ENCODE measurements around the gene TUBE1.
"Not testable (repeated sequence)": the region's sequence is repeated elsewhere in the genome, so short reads cannot be mapped to it uniquely, and the experiment has no call there.

The TUBE1 gene, protein sequence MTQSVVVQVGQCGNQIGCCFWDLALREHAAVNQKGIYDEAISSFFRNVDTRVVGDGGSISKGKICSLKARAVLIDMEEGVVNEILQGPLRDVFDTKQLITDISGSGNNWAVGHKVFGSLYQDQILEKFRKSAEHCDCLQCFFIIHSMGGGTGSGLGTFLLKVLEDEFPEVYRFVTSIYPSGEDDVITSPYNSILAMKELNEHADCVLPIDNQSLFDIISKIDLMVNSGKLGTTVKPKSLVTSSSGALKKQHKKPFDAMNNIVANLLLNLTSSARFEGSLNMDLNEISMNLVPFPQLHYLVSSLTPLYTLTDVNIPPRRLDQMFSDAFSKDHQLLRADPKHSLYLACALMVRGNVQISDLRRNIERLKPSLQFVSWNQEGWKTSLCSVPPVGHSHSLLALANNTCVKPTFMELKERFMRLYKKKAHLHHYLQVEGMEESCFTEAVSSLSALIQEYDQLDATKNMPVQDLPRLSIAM

DNA sequence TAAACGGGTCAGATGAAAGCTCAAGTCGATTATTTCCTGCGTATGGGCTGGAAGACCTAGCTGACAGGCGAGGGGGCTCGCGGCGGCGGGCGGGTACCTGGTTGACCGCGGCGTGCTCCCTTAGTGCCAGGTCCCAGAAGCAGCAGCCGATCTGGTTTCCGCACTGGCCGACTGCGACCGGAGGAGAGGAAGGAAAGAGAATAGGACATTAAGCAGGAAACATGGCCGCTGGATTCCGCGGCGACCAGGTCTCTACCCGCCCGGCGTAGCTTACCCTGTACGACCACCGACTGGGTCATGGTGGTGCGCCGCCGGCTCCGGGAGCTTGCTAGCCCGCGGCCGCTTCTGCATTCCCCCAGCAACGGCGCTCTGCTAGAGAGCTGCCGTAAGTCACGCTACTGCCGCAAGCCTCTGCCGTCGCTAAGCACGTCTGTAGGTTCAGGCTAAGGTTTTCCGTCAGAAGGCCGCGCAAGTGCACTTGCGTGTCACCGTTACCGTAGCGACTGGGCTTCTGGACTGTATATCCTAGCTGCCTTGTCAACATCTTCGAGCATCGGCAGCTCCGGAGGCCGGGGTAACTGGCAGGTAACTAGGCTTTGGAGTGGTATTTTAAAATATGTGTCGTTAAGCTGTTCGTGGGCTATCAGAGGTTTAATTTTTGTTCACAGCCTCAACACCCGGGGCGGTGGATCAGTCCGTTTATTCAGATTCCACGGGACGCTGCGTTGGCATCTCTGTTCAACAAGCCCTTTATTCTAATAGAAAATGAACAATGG is at the start of gene TUBE1, which contains the start of gene FAM229B:
TSS of gene TUBE1 (minus strand) at position 347 of the 776 bp plus-strand sequence. CDS start at position 299, 48 bp downstream.
TSS of gene FAM229B (plus strand) at position 456 of the 776 bp plus-strand sequence. CDS start 11,693 bp downstream, outside the sequence.
- DNase-seq: peak; percentile 95

DNA sequence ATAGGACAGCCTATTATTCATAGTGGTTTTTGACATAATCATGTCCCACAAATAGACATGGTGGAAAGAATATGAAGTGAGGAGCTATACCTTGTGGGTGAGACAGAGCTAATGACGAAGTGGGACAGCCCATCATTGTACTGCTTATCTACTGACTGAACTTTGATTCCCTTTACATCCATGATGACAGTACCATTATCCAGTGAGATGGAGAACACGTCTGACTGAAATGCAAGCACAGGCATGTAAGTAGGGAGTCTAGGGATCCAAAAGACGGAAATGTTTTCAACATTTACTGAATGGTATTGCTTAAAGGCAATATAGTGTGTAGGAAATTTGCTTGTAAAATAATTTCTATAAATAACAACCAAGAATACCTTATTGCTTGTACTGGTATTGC is 43.6 kb upstream of the TUBE1 start:
- DNase-seq: no peak

DNA sequence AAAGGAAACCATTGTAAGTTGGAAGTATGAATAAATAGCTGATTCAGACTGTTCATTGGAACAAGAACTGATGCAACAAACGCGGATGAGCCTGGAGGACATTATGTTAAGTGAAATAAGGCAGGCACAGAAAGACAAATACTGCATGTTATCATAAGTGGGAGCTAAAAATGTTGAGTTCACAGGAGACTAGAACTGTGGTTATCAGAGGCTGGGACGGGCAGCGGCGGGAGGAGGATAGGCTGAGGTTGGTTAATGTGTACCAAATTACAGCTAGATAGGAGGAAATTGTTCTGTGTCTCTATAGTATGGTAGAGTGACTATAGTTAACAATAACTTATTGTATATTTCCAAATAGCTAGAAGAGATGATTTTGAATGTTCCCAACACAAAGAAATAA is 40.9 kb upstream of the TUBE1 start:
- no peak for DNase-seq

DNA sequence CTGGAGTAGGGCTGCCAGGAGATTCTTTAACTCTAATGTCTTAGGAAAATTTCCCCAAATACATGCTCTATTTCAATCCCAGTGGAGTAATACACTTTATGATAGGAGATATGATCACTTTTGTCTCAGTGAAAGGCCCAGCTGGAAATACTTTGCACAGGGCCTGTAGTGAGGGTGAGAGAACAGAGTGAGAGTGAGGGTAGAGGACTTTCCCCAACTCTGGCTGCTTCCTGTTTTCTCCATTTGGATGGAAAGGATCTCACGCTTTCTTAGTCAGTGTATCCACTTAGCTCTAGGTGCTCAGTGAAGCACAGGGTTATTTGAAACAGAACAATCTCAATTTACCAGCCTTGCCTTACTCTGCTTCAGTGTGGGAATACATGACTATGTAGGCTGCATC is 36.7 kb upstream of the TUBE1 start:
- DNase-seq: no peak

DNA sequence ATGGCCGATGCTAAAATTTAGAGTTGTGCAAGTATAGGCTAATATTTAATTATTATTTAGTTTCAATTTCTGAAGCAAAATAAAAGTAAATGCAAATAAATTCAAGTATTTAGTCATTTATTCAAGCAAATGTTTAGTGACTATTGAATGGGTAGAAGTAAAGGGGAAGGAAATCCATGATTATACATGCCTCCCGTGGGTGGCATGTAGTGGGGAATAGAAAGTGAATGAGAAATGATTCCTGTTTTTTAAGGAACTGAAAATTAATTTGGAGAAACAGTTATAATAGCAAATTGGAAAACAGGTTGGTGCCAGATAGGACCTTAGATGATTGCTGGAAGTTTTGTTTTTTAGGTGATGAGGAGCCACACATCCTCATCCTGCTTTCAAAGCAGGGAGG is 35.5 kb upstream of the TUBE1 start:
- no peak for DNase-seq

DNA sequence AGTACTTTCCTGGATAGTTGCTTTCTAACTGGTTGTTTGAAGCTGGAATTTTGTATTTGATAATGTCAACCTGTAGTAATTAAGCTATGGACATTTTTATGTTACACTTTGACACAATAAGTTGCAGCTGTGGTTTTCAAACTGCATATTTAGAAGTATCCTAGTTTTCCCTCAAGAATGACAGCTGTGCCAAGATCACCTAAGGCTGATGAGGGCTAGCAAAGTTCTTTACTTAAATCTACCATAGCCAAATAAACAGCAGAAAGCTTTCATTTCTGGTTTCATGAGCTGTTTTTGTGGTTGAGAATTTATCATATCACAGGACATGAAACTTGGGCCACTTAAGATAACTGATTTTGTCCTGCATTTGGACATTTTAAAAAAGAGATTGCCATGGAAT is 30.8 kb upstream of the TUBE1 start:
- DNase-seq: no peak

DNA sequence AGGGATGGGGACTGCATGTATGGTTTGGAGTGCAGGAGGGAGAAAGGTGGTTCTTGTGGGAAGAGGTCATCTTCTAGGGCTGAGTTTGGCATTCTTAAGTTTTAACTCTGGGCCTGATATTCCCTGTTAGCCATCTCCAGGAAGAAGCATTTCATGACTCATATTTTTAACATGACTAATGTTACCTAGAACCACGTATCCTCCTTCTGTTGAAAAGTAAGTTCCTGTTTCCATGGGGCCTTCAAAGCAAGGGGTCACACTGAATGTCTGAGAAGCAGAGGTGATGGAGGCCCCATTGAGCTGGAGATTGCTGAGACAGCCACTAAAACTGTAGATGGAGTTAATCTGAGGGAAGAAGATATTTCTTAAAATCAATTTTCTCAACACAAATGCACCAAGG is 30.3 kb upstream of the TUBE1 start:
- DNase-seq: no peak

DNA sequence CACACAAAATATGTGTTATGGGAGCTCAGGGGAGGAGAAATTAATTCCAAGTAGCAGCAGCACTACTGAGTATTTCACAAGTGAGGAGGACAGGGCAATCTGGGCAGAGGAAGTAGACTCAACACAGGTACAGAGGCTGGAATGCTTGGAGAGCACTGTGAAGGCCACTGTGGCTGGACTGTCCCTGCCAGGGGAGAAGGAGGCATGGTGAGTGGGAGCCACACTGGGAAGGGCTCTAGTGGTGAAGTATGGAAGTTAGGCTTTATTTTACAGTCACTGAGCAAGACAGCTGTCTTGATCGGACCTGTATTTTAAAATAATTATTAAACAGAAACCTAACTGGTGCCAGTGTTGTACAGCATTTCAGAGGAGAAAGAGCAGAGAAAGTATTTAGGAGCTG is 28.9 kb upstream of the TUBE1 start:
- no peak for DNase-seq

DNA sequence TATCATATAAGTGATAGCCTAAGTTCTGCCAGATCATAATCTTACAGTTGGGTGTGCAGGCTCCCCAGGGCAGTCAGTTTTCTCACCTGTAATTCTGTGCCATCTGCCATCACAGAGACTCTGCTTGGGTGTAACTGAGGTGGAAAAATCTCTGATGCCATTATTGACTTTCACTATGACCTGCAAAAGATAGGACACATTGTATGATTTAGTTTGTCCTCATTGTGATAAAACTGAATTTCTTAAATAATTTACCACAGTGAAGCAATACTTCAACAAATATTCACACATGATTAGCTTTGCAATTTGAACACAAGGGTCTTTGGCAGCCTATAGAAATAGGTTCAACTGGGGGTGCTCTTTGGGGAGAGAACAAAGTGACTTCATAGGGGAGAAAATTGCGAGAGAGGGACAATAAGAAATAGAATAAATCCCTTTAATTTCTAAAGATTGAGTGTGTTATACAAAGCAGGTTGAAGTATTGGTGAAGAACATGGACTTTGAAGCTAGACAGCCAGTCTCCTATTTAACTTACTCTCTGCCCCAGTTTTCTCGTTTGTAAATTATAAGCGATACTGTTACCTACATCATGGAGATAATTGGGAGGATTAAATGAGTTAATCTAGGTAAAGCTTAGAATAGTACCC is 27.4 kb upstream of the TUBE1 start:
- DNase-seq: no peak

DNA sequence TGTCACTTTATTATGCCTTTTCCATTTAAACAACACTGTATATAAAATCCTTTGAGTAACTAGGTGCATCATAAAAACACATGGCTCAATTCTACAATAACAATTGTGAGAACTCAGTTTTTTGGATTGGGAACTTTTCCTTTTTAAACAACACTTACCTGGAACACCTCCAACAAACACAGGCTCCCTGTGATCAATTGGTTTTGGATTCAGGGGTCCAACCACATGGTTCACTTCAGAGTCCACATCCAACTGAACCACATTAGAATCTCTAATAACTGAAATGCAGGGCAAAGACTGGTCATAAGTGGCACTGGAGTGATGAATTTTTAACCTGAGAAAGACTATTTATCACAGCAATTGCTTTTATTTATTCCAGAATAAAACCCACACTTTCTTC is 26.6 kb upstream of the TUBE1 start:
- no peak for DNase-seq

DNA sequence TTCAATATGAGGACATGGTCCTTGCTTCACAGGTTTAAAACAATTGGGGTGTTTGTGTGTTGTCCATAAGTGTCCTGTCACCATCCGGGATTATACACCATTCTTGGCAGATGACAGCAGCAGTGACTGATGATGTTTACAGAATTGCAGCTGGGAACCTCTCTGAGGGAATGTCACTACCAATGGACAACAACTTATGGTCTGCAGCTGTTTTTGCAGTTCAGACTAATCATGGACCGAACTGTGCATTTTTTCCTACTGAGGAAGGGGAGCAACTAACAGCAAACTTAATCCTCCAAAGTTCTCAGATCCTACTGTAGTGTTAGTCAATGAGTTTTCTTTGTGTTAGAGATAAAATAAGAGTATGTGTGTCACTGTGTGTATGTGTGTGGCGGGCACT is 26.1 kb upstream of the TUBE1 start:
- no peak for DNase-seq

DNA sequence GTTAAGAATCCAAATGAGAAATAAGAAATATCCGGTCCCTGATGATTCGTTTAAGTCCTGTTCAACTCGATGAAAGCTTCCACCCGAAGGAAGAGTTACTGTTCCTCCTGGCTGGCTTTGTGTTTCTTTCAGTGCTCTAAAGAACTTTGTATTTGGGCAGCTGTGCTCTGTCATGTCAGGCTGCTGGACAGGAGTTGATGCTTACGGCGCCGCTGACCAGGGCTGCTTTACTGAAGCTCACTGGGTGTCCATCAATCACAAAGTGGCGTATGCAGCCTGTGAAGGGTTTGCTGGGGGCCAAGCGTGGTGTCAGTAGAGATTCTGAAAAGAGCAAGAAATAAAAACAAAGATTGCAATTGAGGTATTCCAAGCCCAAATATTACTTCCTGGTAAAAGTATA is 22.0 kb upstream of the TUBE1 start:
- DNase-seq: no peak

DNA sequence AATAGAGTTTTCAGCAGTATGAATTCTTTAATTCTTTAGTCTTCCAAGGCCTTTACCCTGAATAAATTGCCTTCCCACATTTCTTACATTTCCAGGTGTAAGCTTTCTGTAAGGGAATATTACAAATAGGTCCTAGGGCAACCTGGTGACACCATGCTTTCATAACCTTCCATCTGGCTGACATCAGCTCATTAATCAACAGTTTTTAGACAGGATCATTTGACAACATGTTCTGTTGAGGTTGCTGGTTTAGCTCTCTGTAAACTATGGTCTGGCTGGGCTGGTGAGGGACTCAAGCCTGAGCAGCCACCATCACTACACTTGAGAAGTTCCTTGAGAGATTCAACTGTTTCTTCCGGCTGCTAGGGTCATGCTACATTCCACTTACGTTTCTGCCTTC is 19.3 kb upstream of the TUBE1 start:
- no peak for DNase-seq

DNA sequence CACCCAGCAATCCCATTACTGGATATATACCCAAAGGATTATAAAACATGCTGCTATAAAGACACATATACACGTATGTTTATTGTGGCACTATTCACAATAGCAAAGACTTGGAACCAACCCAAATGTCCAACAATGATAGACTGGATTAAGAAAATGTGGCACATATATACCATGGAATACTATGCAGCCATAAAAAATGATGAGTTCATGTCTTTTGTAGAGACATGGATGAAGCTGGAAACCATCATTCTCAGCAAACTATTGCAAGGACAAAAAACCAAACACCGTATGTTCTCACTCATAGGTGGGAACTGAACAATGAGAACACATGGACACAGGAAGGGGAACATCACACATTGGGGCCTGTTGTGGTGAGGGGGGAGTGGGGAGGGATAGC is 18.7 kb upstream of the TUBE1 start:
- DNase-seq: not testable (repeated sequence)

DNA sequence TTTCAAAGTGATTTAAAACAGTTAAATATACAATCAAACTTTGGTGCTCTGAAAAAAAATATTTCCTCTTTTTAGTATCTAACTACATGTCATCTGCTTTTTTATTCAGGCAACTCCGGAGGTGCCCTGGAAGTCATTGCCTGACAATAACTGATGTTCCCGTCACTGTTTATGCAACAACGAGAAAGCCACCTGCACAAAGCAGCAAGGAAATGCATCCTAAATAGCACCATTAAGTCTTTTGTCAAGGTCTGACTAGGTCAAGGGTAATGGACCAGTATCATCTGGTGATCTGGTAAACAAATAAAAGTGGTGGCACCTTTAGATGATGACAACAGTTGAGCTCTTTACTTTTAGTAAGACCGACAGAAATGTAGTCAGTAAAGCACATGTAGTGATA is 13.3 kb upstream of the TUBE1 start:
- DNase-seq: no peak

DNA sequence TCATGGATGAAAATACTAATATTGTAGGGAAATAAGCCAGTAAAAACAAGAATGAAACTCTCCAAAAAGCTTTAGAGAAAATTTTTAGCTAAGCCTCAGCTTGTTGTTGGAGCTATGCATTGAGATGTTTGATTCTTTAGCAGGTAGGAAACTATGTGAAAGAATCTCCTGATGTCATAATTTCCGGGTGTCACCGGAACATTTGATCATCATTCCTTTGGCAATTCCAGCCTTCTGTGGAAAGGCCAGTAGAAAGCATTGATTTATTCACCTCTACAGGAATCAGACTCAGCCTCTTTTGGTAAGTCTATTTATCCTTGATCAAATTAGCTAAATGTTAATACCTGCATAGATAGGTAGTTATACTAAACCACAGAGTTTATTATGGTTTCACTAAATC is 9.6 kb upstream of the TUBE1 start:
- no peak for DNase-seq

DNA sequence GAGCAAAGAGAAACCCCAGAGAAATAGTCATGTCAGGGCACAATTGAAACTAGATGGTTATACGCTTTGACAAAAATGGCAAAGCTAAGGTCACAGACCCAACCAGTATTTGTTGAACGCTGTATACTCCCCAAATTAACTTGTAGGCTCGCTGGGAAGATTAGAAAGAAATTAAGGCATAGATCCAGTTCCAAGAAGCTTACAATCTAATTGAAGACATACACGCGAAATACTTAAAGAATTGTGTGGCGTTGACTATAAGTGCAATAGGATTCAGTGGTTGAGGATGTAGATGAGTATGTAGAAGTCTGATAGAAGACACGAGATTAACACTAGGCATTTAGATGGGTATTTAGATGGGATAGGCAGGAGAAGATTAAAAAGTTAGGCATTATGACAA is 634 bp upstream of the TUBE1 start:
- no peak for DNase-seq

DNA sequence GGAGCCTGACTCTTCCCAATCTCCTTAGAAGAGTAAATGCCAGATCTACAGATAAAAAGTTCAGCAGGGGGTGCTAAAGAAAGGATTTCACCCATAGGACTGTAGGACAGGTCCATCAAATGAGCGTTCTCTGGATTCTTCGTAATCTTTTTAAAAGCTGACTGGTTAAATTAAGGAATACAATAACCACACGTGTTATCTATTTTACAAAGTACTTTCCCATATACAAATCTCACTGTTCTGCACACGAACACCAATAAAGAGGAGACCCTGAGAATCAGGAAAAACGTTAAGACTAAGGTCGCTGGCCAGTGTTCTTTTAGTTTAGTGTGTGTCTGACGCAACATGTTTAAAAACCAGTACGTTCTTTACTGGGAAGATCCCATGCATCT is 542 bp downstream of the TUBE1 start:
- no peak for DNase-seq

DNA sequence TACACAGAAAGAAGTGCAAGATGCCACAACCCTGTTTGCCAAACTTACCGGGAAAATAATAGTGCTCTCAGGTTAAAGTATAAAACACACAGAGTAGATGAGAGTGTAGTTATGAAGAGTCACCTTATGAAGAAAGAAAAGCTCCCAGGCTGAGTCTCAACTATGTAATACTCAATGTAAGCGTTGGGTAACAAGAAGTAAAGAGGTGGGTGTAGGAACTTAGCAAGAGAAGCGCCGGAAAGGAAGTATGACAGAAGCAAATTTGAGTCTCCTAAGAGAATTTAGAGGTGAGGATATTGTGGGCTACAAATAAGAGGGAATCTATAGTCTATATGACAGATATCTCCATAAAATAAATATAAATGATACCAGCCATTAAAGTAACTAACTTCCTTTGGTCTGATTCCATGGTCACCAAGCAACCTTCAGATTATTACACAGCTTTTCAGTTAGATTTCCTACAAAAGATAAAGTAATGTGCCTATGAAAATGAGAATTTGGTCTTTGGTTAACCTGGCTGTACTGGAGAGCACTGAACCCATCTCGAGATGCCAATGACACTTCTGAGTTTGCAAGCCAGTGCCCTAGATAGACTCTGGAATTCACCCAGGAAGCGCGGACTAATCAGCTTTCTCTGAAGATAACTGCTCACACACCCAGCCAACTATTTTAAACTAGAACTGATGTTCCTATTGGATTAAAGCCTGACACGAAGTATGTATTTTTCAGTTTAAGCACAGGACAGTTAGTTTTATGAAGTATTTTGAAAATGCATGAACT is 1.8 kb downstream of the TUBE1 start:
- DNase-seq: no peak

DNA sequence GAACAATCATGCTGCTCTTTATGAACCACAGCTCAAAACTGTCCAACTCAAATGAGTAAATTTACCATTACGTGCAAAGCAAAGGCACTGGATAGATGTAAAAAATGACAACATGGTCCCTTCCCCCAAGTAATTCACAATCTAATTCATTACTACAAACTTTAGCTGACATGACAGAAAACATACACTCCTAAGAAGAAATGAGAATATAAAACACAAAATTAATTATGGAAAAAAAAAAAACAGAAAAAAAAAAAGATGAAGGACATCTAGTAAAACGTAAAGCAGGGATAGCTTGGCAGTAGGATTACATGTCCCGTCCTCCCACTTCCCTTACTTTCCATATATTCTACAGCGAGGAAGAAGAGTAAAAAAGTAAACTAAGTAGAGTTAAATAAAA is 5.7 kb downstream of the TUBE1 start:
- DNase-seq: no peak

DNA sequence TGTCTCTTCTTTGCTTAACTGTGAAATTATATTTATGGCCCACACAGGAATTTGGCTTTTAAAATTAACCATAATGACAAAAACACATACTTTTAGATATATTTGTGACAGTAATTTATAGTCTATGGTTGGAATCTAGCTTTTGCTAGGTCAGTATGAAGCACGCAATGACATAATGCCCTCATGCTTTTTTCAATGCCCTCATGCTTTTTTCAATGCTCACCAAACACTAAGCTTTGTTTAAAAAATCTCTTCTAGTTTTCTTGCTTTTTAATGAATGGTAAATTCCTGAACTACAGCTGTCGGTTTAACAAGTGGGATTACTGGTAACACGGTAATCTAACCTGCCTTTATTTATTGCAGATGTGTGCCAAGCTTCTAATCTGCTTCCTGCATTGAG is 20.7 kb downstream of the TUBE1 start:
- DNase-seq: no peak

DNA sequence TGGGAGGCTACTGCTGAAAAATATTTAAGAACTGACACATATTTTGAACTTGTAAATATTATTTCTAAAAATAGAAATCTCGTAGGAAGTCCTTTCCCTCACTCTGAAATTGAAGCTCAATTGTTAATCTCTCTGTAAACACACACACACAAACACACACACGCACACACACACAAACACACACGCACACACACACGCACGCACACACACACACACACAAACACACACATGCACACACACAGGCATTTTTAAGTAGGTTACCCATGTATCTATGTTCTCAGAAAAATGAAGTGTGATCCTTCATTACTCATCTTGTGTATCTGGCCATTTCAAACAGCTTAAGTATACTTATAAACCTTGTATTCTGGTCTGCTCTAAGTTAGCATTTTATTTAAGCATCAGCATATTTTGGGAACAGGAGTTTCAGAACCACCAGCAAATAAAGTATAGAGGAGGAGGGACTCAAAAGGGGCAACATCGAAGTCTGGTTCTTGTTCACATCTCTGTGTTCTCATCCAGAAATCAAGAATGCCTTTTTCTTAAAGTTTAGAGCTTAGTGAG is 21.8 kb downstream of the TUBE1 start:
- DNase-seq: no peak

DNA sequence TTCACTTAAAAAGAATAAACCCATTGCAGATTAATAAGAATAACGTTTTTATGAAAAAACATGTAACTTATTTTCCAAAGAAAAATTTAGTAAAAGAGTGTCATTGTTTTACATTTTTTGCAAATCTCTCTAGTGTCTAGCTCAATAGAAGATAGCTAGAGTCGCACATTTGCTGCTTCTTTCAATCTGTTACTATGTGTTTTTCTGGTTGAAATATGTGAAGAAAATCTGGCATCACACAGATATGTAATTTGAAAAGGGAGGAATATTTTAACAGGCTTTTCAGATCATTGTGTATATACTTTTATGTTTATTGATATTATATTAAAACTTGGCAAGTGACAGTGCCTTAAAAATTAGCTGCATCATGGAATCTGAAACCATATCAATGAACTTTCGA is 24.3 kb downstream of the TUBE1 start:
- DNase-seq: no peak

Data from NCI-H1048 (cell line).